ENCODE data around the gene VPS16. TPM values are rescaled to one million over a fixed set of nuclear protein-coding genes. Genes with fewer than 3 reads are reported as not detected.

The VPS16 gene
- polyA plus RNA-seq, 1 donor (not counting 4 experiments of a cell fraction or from before 2014, with no cell fraction given): 22.7 TPM

GRCh38 chr20:2817891-2818595 lies 22.5 kb upstream of the VPS16 start:
- Histone ChIP-seq H3K36me3 (ENCODE audit: control insufficient read depth in 2 of 2, extremely low read depth in 1 of 2, insufficient read depth in 2 of 2, low read length in 2 of 2) (no peaks in the 10 kb centered on the region), H3K4me2 (ENCODE audit: control insufficient read depth, extremely low read depth, insufficient read depth, low read depth, low read length) (no peak overlapping the region), H3K4me1 (ENCODE audit: control insufficient read depth, extremely low read depth, insufficient read depth, low read length) (peaks cover 9% of the 10 kb centered on the region), H3K4me3 (ENCODE audit: control insufficient read depth in 2 of 3, extremely low read depth in 1 of 3, insufficient read depth in 2 of 3, low read depth in 1 of 3, low read length in 3 of 3) (no peak overlapping the region), H3K27me3 (ENCODE audit: control insufficient read depth, extremely low read depth, insufficient read depth, low read length) (peaks cover 44% of the 10 kb centered on the region), H4K20me1 (ENCODE audit: control insufficient read depth, extremely low read depth, insufficient read depth, low read length) (no peaks in the 10 kb centered on the region), H3K27ac (ENCODE audit: control insufficient read depth, insufficient read depth, low read length) (no peak overlapping the region), H2AFZ (ENCODE audit: control insufficient read depth, low read length) (no peak overlapping the region), H3K9ac (ENCODE audit: control insufficient read depth, extremely low read depth, insufficient read depth, low read length) (no peak overlapping the region), H3K79me2 (ENCODE audit: control insufficient read depth, insufficient read depth, low read length) (no peaks in the 10 kb centered on the region), H3K9me1 (ENCODE audit: control insufficient read depth, extremely low read depth, insufficient read depth, low read length) (no peaks in the 10 kb centered on the region), H3K9me3 (ENCODE audit: control insufficient read depth, low read depth, low read length) (no peaks in the 10 kb centered on the region)
- TF ChIP-seq EZH2 (IDR thresholded peaks at IDR 0.05; ENCODE audit: low read length) (no peak), CTCF (optimal IDR thresholded peaks at IDR 0.05 in 1 of 3, IDR thresholded peaks at IDR 0.05 in 1 of 3, conservative IDR thresholded peaks at IDR 0.05 in 1 of 3; ENCODE audit: extremely low read depth in 1 of 3, insufficient read depth in 2 of 3, low read length in 3 of 3) (no peak)
- DNase-seq (ENCODE audit: low read depth, low spot score): no peak
- FAIRE-seq: no peak
- dilution Hi-C loops (cut with MboI; ENCODE audit: extremely low pct_ligation_motif_present, low sequenced_read_pairs): no loop called here

- no peak for FAIRE-seq
Measured at GRCh38 chr20:2820084-2820895, 20.3 kb upstream of the VPS16 start.

More at GRCh38 chr20:2820084-2820895, 20.3 kb upstream of the VPS16 start:
- TF ChIP-seq CTCF (optimal IDR thresholded peaks at IDR 0.05 in 1 of 3, IDR thresholded peaks at IDR 0.05 in 1 of 3, conservative IDR thresholded peaks at IDR 0.05 in 1 of 3; ENCODE audit: extremely low read depth in 1 of 3, insufficient read depth in 2 of 3, low read length in 3 of 3) (no peak), EZH2 (IDR thresholded peaks at IDR 0.05; ENCODE audit: low read length) (peak; percentile 29)
- Histone ChIP-seq H3K9me3 (ENCODE audit: control insufficient read depth, low read depth, low read length) (no peaks in the 10 kb centered on the region), H3K4me2 (ENCODE audit: control insufficient read depth, extremely low read depth, insufficient read depth, low read depth, low read length) (no peak overlapping the region), H3K36me3 (ENCODE audit: control insufficient read depth in 2 of 2, extremely low read depth in 1 of 2, insufficient read depth in 2 of 2, low read length in 2 of 2) (no peaks in the 10 kb centered on the region), H3K27me3 (ENCODE audit: control insufficient read depth, extremely low read depth, insufficient read depth, low read length) (peaks cover 44% of the 10 kb centered on the region), H2AFZ (ENCODE audit: control insufficient read depth, low read length) (no peak overlapping the region), H3K79me2 (ENCODE audit: control insufficient read depth, insufficient read depth, low read length) (no peaks in the 10 kb centered on the region), H4K20me1 (ENCODE audit: control insufficient read depth, extremely low read depth, insufficient read depth, low read length) (no peaks in the 10 kb centered on the region), H3K9me1 (ENCODE audit: control insufficient read depth, extremely low read depth, insufficient read depth, low read length) (no peaks in the 10 kb centered on the region), H3K4me1 (ENCODE audit: control insufficient read depth, extremely low read depth, insufficient read depth, low read length) (no peaks in the 10 kb centered on the region), H3K9ac (ENCODE audit: control insufficient read depth, extremely low read depth, insufficient read depth, low read length) (no peak overlapping the region), H3K4me3 (ENCODE audit: control insufficient read depth in 2 of 3, extremely low read depth in 1 of 3, insufficient read depth in 2 of 3, low read depth in 1 of 3, low read length in 3 of 3) (no peak overlapping the region), H3K27ac (ENCODE audit: control insufficient read depth, insufficient read depth, low read length) (no peak overlapping the region)
- DNase-seq (ENCODE audit: low read depth, low spot score): no peak
- dilution Hi-C loops (cut with MboI; ENCODE audit: extremely low pct_ligation_motif_present, low sequenced_read_pairs): no loop called here

All from keratinocyte (primary cell).